GM19351 (cell line): ENCODE measurements around the gene CCDC8.
"Not testable (repeated sequence)": the region's sequence is repeated elsewhere in the genome, so short reads cannot be mapped to it uniquely, and the experiment has no call there.

Source experiments
- ATAC-seq: cut with Tn5 transposase; IDR thresholded peaks from one replicate; pipeline ENCODE4 v1.9.1; 2021; ENCODE audit warnings: mild to moderate bottlenecking, moderate library complexity; ENCODE audit not compliant: unreplicated experiment

Gene CCDC8

DNA sequence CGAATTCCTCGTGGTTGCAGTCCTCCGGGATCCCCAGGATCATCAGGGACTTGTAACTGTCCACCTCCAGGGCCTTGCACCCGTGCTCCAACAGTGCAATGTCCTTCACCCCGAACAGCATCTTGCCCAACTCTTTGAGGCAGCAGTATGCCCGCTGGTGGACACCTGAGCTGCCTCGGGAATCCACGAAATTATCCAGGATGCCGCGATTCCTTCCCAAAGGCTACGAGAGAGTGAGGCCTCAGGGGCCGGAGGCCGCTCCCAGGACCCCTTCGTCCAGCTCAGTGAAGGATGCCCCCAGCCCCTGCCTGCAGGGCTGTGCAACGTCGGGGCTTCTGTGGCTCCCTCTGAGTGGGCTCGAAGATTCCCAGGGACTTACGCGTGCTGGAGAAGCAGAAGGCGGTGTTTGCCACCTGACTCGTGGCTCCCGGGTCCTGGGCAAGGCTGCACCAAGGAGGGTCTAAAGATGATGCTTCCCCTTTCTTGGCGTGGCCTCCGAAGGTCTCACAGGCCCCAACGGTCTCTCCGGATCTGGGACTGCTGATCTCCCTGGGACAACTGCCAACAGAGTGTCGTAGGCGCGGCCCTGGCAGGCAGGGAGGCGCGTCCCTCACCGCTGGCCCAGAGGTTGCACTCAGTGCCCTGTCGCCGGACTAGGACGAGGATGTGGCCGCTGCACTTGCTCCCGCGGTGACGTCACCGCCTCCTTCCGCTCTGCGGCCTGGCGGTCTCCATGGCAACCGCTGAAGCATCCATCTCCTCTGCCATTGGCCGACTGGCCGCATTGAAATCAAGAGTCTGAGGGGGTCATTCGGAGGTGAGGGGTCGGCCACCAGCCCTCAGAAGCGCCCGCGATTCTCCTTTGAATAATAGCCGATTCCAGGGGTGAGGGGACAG is 15.1 kb upstream of the CCDC8 start, which contains the start of gene PNMA8C:
TSS of gene PNMA8C (minus strand) at position 698 of the 897 bp plus-strand sequence. CDS start at position 121, 577 bp downstream.
- ATAC-seq = no peak

DNA sequence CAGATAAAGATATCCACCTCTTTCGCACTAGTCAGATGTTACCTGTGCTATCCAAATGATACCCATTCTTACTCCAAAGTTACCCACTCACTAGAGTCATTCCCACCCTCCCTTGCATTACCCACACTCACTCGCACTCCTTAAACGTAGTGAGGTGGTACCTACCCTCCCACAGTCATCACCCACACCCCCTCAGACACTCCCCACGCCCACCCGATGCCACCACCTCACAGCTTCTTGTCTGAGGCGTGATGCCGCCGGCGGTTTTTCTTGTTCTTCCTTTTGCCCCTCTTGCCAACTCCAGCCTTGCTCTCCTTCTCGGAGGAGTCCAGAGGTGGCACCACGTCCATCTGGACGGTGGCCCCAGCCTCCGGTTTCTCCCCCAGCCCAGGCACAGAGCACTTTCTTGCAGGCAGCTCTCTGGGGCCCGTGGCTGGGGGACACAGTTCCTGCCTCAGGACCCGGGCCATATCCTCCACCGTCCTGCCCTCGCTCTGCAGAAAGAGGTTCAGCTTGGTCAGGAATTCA is 14.2 kb upstream of the CCDC8 start:
- ATAC-seq = no peak

GRCh38 chr19:46426506-46427162 is 13.3 kb upstream of the CCDC8 start:
- no peak for ATAC-seq

DNA sequence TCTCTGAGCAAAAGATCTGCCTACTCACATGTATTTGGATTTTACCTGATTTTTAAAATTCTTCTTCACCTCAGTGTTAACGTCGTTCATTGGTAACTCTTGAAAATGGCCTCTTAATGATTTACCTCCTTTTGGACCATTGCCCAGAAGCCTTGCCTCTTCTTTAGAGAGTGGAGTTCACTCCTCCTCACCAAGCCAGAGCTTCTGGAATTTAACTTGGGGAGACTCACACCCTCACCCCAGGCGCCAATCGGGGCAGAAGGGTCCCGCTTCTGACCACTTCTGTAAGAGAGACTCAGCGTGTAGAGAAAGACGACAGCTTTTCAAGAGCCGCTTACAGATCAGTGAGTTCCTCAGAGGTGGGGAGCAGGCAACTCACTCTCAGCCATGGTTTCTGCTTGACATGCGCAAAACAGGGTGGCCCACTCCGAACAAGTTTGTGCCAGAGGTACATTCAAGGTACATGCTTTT is 12.7 kb upstream of the CCDC8 start:
- ATAC-seq = no peak

- ATAC-seq = no peak
Measured at GRCh38 chr19:46423188-46423587, 9.8 kb upstream of the CCDC8 start.

GRCh38 chr19:46422344-46422743 is 9.0 kb upstream of the CCDC8 start:
- ATAC-seq = no peak

DNA sequence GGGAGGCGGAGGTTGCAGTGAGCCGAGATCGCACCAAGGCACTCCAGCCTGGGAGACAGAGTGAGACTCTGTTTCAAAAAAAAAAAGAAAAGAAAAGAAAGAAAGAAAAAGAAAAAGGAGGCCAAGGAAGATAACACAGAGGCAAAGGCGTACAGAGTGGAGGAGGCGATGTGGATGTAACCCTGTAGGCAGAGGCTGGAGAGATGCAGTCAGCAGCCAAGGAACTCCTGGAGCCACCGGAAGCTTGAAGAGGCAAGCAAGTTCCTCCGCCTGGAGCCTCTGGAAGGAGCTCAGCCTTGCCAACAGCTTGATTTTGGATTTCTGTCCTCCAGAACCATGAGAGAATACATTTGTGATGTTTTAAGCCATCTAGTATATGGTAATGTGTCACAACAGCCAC is 6.7 kb upstream of the CCDC8 start:
- no peak for ATAC-seq

- not testable (repeated sequence) for ATAC-seq
Measured at GRCh38 chr19:46415804-46416709, 2.7 kb upstream of the CCDC8 start.

DNA sequence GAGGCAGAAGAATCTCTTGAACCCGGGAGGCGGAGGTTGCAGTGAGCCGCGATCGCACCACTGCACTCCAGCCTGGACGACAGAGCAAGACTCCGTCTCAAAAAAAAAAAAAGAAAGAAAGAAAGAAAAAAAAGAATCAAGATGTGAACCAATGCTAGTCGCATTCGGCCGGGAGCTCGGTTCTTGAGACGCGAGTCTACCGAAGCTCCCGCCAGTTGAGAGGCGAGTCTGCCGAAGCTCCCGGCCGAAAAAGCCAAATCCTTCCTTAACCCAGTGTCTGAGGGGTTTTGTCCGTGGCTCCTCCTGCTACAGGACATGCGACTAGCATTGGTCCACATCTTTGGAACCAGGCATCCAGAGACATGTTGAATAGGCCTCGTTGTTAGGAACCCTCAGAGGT is 1.5 kb upstream of the CCDC8 start:
- not testable (repeated sequence) for ATAC-seq

DNA sequence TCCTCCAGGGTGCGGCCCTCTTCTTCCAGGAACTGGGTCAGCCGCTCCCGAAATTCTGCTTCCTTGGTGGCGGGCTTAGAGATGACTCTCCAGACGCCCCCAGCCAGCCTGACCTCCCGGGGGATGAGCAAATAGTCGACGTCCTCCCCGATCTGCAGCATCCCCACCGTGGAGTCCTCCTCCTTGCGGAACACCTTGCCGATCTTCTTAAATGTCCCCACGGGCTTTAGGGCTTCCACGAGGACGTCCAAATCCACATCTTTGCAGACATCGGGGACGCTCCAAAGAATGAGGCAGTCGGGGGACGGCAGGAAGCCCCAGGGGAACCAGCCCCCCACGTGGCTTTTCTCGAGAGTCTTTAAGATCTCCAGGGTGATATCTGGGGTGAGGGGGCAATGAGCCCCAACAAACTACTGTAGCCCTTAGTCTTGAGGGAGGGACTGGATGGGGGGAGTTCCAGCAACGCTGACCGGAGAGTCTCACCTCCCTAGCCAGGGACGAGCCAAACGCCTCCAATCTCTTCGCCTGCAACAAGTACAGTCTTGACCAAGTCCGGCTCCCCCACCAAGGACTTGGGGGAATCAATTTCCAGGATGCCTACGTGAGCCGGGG is 608 bp downstream of the CCDC8 start:
- ATAC-seq = no peak

DNA sequence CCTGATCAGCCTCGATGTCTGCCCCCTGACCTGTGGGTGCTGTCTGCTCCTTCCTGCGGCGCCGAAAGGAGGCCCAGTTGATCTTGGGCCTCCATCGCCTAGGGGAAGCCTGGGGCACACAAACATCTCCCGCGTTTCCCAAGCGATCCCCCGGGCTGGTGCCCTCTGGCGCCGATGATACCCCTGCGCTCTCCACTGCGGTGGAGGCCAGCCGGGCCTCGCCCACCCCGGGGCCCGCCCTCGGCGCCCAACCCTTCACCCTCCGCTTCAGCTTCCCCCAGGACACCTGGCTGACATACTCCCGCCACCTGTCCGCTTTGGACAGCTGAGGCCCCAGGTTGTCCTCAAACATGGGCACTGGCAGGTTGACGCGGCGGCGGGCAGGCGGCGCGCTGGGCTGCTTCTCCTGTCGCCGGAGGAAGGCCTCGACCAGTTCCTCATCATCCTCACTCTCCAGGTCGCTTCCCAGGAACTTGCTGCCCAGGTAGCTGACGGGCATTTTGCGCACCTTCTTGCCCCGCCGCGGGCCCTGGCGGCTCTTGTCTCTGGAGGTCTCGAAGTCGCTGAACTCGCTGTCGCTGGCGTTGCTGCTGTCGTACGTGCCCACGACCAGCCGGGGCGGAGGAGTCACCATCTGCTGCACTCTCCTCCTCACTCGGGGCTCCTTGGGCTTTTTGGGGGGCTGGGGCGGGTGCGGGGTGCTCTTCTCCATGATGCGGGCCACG is 1.3 kb downstream of the CCDC8 start:
- no peak for ATAC-seq

DNA sequence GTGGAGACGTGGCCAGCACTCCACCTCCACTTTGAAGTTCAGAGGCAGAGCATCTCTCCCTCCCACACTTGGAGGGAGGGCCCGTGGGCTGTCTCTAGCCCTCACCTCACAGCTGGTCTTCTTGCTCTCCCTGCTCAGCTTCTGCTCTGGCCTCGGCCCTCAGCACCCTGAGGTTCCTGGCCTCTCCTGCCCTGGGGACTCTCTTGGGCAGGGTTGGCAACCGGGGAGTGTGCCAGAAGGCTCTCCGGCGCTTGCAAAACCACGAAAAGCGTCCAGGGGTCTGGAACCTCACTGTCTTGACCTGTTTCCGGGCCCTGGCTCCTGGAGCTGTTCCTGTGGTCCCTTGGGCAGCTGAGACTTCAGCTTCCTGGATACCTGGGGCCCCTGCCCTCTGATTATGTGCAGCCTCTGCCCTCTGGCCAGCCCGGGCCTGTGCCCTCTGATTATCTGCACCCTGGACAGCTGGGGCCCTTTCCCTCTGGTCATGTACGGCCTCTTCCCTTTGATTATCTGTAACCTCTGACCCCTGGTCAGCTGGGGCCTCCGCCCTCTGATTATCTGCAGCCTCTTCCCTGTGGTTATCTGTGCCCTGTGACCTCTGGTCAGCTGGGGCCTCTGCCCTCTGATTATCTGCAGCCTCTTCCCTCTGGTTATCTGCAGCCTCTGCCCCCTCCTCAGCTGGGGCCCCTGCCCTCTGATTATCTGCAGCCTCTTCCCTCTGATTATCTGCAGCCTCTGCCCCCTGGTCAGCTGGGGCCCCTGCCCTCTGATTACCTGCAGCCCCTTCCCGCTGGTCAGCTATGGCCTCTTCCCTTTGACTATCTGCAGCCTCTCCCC is 2.1 kb downstream of the CCDC8 start:
- ATAC-seq = no peak

DNA sequence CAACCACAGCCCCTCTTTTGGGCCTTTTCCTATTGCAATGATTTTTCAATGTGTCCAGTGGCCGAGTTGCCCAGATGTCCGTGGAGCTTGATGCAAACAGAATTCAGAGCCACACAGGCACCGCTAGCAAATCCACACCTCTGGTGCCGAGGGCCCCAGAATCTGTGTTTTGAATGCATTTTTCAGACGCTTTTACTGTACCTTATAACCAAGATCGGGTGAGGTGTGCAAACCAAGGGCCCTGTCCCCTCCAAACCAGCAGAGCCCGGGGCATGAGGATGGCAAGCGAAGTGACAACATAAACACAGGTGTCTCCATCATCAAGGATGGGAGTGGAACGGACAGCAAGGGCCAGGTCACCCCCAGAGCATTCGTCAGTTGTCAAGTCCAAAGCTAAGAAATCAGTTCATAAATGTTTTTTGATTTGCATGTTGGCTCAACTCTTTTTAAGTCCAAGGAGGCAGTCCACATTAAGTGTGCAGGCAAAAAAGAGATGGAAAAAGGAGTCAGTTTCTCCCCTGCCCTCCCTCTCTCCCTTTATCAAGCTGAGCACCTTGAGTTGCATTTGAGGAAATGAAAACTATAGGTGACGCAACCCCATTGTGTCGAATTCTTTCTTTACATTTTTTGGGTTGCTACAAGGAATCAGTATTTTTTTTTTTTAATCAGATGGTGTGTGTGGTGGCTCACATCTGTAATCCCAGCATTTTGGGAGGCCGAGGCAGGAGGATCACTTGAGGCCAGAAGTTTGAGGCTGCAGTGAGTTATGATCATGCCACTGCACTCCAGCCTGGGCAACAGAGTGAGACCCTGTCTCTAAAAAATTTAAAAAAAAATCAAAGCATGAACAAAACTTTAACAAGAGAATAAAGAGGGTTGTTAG is 2.9 kb downstream of the CCDC8 start:
- no peak for ATAC-seq

DNA sequence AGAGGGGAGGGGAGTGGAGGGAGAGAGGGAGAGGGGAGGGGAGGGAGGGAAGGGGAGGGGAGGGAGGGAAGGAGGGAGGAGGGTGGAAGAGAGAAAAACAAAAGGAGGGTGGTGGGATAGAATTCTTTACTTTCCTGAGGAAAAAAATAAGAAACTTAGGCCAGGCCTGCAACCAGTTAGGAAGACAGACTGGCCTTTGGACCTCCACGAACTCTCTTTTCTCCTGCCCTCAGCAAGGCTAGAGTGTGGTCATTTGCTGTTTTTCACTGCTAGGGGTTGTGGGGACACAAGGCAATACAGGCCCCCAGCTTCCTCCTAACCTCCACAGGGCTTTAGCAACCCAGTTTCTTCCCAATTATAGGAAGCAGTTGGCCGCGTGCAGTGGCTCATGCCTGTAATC is 4.2 kb downstream of the CCDC8 start:
- no peak for ATAC-seq

DNA sequence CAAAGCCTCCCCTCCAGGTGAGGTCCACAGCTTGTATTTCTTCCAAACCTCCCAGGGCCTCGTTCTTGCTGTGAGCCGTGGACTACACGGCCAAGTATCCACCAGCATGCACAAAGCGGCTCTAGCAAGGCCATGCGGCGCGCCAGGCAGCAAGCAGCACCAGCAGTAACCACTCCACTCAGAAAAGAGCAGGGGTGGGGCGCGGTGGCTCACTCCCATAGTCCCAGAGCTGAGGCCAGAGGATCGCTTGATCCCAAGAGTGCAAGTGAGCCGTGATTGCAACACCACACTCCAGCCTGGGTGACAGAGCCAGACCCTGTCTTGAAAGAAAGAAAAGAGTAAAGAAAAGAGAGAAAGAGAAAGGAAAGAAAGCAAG is 4.7 kb downstream of the CCDC8 start:
- ATAC-seq = no peak

DNA sequence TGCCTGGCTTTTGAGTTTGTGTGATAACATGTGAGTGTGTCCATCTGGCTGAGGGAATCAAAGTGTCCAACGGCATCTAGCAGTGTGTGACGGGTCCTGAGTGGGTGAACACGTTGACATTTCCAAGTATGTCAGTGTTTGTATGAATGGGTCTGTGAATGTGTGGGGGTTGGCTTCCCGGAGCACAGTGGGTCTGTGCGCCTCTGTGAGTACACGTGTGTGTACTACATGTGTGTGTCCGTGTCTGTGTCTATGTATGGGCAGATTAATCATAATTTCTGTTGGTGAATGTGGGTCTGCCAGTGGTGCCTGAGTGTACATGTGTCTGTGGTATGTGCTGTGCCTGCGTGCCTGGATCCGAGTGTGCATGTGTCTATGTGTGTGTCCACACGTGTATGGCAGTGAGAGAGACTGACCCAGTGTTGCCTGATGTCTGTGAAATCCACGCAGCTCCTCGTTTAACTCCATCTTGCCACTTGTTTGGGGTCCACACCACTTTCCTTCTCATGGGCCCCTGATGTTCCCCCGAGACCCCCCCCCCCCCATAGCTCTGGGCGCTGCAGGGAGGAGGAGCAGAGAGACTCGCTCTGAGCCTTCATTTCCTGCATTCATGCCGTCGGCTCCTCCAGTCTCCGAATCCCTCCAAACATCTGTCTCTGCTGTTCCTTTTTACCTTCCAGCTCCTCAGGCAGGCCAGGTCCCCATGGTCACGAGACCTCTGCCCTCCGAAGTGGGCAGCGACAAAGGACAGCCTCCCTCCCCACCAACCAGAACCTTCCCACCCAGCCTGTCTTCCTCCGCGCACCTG is 5.3 kb downstream of the CCDC8 start:
- ATAC-seq = no peak

DNA sequence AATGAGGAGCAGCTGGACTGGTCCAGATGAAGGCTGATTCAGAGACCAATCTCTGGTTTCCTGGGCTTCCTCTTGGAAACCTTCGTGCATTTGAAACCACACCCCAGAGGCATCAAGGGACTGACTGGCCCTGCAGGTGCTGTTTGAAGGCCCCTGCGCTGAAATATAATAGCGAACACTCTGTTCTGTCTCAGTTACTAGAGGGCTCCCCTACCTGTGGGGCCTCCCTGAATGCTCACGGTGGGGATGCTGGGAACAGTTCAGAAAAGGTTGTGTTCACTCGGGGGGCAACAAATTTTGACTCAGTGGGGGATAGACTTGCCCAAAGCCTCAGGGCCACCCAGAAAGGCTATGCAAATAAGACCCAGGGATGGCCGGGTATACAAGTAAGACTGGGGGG is 6.4 kb downstream of the CCDC8 start:
- no peak for ATAC-seq
